Thyroid gland (tissue), 4 donors: ENCODE data around the gene BEX2.

Source experiments
- CTCF ChIP-seq, 6 experiments: fragments of 200-600 bp in 3 of 6; fragments of 450-650 bp in 3 of 6; sonication (generic) in 3 of 6; IDR thresholded peaks; one replicate each; pipeline ENCODE4 v1.5.1; 2016 to 2019; ENCODE audit warnings: antibody characterized with exemption in 6 of 6, mild to moderate bottlenecking in 2 of 6, inconsistent platforms in 1 of 6, moderate library complexity in 1 of 6
- POLR2A ChIP-seq, 2 donors: fragments of 450-650 bp; IDR thresholded peaks; one replicate each; pipeline ENCODE4 v1.6.1; 2017; ENCODE audit warnings: antibody characterized with exemption in 2 of 2, mild to moderate bottlenecking in 2 of 2, moderate library complexity in 1 of 2

- TF ChIP-seq CTCF (IDR thresholded peaks at IDR 0.05): no peak
- TF ChIP-seq POLR2A (IDR thresholded peaks at IDR 0.05): no peak
Observed at GRCh38 chrX:103311399-103311780, 600 bp upstream of the BEX2 start.
